GM19043 (cell line): ENCODE results near the gene PRPF38B.
A peak's percentile ranks its signal among the peaks of the same experiment; 100 is the strongest.

Experiments
- ATAC-seq: cut with Tn5 transposase; IDR thresholded peaks from one replicate; pipeline ENCODE4 v1.9.1; 2021; ENCODE audit warnings: low read depth; ENCODE audit not compliant: unreplicated experiment

Gene PRPF38B

GRCh38 chr1:108716437-108717230 lies 24.5 kb downstream of the PRPF38B start:
- no peak for ATAC-seq

- ATAC-seq = no peak
Measured at GRCh38 chr1:108717774-108718316, 25.7 kb downstream of the PRPF38B start.

GRCh38 chr1:108718927-108719655 lies 27.0 kb downstream of the PRPF38B start:
- no peak for ATAC-seq

GRCh38 chr1:108719656-108720435 lies 27.7 kb downstream of the PRPF38B start:
- ATAC-seq = no peak

DNA sequence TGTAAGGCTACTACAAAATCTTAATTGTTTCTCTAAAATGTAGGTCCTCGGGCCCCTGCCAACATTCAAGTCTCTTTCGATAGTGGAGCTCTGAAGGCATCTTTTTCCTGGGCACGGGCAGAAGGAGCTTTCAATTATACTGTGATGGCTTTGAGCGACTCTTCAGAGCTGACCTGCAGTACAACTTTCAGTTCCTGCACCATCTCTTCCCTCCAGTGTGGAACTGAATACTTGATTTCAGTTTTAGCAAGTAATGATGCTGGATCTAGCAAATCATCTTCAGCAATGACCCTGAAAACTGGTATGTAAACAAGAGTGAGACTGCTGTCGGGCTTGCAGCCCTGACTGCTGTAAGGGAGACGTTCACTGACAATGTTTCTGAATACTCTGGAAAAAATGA lies 30.2 kb downstream of the PRPF38B start:
- no peak for ATAC-seq

DNA sequence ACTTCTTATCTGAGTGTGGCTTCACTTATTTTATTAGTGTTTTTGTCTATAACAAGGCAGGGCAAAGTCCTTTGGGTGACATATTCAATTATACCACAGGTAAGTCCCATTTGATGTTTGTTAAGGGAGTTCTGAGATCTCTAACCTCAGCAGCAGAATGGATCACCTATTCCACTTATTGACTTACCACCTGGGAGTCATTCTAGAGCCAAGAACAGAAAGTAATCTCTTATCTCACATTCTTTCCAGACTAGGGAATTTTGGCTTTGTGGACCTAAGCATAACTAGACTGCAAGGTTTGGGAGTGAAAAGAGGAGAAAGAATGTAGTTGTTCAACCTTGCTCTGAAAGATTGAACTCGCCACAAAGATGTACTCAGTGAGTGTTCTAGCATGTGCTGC lies 33.8 kb downstream of the PRPF38B start:
- ATAC-seq = no peak

DNA sequence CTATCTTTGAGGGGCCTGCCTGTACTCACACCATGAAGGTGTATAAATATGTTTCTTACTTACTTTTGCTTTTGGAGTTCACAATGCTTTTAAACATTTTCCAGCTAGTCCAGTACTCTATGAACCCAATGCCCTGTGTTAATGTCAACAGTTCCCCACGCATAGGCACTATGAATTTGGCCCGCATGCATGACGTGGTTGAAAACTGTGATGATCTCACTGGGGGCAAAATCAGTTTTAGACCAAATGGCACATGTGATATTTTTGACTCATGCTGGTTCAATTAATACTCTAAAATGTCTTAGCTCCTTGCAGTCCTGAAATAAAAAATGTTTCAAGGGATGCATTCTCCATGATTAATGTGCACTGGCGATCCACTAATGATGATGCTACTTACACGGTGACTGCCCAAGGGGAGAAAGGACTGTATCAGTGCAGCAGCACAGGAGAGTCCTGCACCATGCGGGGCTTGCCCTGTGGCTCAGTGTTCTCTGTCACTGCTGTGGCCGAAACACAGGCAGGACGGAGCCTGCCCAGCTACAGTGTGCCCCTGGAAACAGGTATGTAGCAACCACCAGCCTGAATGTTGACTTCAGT lies 36.3 kb downstream of the PRPF38B start:
- ATAC-seq = no peak

- no peak for ATAC-seq
Measured at GRCh38 chr1:108729481-108729880, 37.4 kb downstream of the PRPF38B start.

DNA sequence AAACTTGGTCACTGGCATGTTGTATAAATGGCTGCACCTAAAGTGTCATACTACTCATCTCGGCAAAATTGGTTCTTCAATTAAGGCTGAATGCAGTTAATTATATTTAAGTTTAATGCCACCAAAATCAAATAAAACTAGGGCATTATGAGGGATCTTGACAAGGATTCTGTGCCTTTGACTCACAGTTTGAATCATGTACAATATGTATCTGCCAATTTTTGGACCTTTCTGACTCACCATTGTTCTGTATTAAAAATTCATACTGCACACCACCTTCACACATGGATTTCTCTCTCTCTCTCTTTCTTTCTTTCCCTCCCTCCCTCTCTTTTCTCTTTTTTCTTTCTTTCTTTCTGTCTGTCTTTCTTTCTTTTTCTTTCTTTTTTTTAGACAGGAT lies 40.3 kb downstream of the PRPF38B start:
- ATAC-seq = no peak

DNA sequence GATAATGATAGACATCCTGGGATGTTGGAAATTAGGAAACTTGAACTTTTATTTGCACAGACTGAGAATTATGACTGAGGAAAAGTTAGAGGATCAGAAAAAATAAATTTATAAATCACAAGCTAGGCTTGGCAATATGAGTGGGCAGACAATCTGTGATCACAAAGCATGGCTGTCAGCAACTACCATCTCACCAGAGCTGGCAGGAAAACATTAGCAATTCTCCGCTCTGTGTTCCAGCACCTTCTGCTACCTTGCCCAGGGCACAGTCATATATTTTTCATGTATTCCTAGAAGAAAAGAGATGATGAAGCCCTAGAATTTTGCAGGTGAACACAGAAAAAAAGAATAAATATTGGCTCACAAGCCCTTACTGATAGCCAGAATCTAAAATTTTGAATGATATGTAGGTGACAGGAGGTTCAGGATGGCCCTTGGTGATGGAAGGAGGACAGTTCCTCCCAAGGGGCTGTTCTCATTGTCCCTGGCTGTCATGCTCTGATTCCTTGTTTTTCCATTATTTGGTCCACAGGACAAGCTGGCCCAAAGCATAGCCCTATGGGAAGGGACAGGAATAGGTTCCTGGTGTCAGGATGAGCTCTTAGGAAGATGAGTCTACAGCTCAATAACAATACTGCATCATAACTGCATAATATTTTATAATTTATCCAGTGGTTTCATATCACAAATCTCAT lies 42.2 kb downstream of the PRPF38B start:
- no peak for ATAC-seq

DNA sequence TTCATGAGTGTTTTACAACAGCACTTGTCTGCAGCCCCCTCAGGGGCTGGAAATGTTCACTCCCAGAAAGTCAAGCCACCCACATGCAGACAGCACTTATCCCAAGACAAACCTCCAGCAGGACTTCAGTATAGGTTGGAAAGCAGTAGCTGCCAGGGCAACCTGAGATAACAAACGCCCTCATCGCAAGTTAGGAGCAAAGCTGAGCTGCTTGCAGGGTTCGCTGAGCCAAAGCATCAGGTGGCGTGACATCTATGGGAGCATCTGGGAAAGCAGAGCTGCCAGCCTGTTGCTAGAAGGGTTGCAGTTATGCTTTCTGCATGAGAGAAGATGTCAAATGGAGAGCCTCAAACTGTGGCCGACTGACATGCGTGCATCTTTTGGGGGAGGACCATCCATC lies 50.1 kb downstream of the PRPF38B start:
- no peak for ATAC-seq

- no peak for ATAC-seq
Measured at GRCh38 chr1:108745980-108746381, 53.9 kb downstream of the PRPF38B start.

GRCh38 chr1:108746382-108747170 lies 54.5 kb downstream of the PRPF38B start, which contains the start of gene STXBP3:
Gene STXBP3 (plus strand): TSS chr1:108746674. CDS start chr1:108746738, 64 bp downstream.
- peak; percentile 84 for ATAC-seq

DNA sequence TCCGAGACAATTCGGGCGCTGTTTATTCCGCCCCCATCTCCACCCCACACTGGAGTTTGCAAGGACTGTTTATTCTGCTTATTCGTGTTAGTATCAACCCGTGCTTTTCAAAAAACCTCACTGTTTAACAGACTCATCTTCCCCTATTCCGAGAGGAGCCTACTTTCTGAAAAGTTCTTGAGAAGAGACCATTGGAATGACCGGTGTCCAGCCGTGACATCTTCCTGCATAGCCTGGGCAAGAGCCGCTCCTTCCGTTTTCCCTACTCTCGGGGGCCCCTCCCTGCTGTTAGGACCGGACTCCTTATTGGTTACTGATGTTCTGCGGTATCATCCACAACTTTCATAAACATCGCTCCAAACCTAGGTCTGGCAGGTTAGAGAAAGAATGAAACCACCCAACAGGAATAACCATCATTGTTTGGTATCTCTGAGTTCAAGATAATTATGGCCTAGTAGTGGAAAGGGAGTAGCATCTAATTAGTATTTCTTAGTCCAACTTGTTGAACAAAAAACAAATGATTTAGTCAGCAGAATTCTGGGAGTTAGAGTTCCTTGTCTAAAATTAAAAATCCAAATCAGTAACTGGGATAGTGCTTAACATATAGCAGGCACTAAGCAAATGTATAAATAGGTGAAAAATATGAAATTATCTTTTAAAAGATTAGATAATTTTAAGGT lies 55.2 kb downstream of the PRPF38B start:
- no peak for ATAC-seq

- ATAC-seq = no peak
Measured at GRCh38 chr1:108747898-108748297, 55.8 kb downstream of the PRPF38B start.

- no peak for ATAC-seq
Measured at GRCh38 chr1:108749081-108749480, 57.0 kb downstream of the PRPF38B start.

GRCh38 chr1:108750476-108751181 lies 58.5 kb downstream of the PRPF38B start:
- ATAC-seq = no peak
